SK-N-MC (cell line): Measurements from ENCODE around the gene EXOG.
A peak's percentile ranks its signal among the peaks of the same experiment; 100 is the strongest.

Source experiments
- DNase-seq: peaks from one replicate; pipeline ENCODE4 v3.0.0-alpha.2; 2011; ENCODE audit warnings: low read depth, low spot score
- H3K27ac ChIP-seq: fragments of 200-600 bp; sonication (generic); 2 replicates; pipeline ENCODE4 v1.5.1; 2016; ENCODE audit warnings: mixed run types
- H3K36me3 ChIP-seq: fragments of 200-600 bp; sonication (generic); 2 replicates; pipeline ENCODE4 v1.6.1; 2017; ENCODE audit warnings: antibody characterized with exemption, low read length, mixed read lengths; ENCODE audit not compliant: insufficient read depth
- H3K4me3 ChIP-seq: fragments of 200-600 bp; sonication (generic); 2 replicates; pipeline ENCODE4 v1.5.1; 2016
- H3K9ac ChIP-seq: fragments of 200-600 bp; sonication (generic); 2 replicates; pipeline ENCODE4 v1.8.0; 2017; ENCODE audit warnings: mixed run types, mixed read lengths; ENCODE audit not compliant: insufficient read length
- H3K9me3 ChIP-seq: fragments of 200-600 bp; sonication (generic); 2 replicates; pipeline ENCODE4 v1.6.1; 2017; ENCODE audit warnings: low read depth, mild to moderate bottlenecking, antibody characterized with exemption, low read length, moderate library complexity, mixed read lengths
- EZH2 ChIP-seq: fragments of 200-600 bp; sonication (generic); IDR thresholded peaks from one replicate; pipeline ENCODE4 v1.6.1; 2017; ENCODE audit warnings: antibody characterized with exemption
- FOXP2 ChIP-seq: optimal IDR thresholded peaks from 2 replicates; pipeline ENCODE3; 2011; ENCODE audit warnings: mild to moderate bottlenecking, moderate library complexity; ENCODE audit not compliant: insufficient read depth; ENCODE audit errors: extremely low read length, control extremely low read depth
- POLR2AphosphoS5 ChIP-seq: IDR thresholded peaks from 2 replicates; pipeline ENCODE4 v1.6.1; 2012; ENCODE audit warnings: mild to moderate bottlenecking, low read depth, low read length, borderline replicate concordance

Gene EXOG, protein sequence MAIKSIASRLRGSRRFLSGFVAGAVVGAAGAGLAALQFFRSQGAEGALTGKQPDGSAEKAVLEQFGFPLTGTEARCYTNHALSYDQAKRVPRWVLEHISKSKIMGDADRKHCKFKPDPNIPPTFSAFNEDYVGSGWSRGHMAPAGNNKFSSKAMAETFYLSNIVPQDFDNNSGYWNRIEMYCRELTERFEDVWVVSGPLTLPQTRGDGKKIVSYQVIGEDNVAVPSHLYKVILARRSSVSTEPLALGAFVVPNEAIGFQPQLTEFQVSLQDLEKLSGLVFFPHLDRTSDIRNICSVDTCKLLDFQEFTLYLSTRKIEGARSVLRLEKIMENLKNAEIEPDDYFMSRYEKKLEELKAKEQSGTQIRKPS

DNA sequence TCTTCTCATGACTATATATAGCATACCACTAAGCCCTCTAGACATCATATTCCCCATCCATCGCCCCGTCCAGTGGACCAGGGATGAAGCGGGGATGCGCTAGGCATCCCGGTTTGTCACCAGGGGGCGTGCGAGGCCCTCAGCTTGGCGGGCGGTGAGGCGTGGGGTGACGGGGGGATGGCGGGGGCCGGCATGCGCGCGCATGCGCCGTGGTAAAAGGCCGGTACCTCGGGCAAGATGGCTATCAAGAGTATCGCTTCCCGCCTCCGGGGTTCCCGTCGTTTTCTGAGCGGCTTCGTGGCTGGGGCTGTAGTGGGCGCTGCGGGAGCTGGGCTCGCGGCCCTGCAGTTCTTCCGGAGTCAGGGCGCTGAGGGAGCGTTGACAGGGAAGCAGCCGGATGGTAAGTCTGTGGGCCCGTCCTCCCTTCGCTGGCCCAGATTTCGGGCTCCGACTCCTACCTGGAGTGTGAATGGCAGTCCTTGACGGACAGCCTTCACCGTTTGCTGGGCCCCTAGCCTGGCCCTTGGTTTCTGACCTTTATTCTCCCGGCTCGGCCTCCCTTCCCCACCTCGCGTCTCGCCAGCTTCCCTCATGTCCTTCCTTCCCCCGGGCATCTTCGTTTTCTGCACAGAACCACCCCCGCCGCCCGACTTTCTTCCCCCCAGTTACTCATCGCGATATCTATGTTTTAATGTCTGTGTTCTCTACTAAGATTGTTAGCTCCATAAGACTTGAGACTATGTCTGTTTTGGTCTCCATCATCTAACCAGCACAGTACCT, at the start of gene EXOG:
Gene EXOG, plus strand, starts transcription at position 210 of the 780 bp plus-strand sequence. Its CDS starts 28 bp downstream, at position 238.
- Histone ChIP-seq H3K9me3 (no peaks in the 10 kb centered on the region), H3K36me3 (no peaks in the 10 kb centered on the region), H3K27ac (no peak within 1 kb of the TSS), H3K9ac (peak within 1 kb of the TSS; percentile 53), H3K4me3 (peak within 1 kb of the TSS; percentile 81)
- DNase-seq, result peak; percentile 12
- peak; percentile 74; the same call in 1 of the 2 replicates for TF ChIP-seq POLR2AphosphoS5
- TF ChIP-seq FOXP2, result no peak

DNA sequence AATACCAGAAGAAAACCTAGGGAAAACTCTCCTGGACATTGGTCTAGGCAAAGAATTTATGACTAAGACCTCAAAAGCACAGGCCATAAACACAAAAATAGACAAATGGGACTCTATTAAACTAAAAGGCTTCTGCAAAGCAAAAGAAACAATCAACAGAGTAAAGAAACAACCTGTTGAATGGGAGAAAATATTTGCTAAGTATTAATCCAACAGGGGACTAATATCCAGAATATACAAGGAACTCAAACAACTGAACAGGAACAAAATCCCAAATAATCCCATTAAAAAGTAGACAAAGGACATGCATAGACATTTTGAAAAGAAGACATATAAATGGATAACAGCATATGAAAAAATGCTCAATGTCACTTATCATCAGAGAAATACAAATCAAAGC, 49.3 kb upstream of the EXOG start:
- Histone ChIP-seq H3K9me3 (no peaks in the 10 kb centered on the region), H3K4me3 (no peak overlapping the region), H3K36me3 (no peaks in the 10 kb centered on the region), H3K9ac (no peak overlapping the region), H3K27ac (no peak overlapping the region)
- no peak for TF ChIP-seq POLR2AphosphoS5
- no peak for TF ChIP-seq FOXP2
- no peak for TF ChIP-seq EZH2
- DNase-seq, result no peak

DNA sequence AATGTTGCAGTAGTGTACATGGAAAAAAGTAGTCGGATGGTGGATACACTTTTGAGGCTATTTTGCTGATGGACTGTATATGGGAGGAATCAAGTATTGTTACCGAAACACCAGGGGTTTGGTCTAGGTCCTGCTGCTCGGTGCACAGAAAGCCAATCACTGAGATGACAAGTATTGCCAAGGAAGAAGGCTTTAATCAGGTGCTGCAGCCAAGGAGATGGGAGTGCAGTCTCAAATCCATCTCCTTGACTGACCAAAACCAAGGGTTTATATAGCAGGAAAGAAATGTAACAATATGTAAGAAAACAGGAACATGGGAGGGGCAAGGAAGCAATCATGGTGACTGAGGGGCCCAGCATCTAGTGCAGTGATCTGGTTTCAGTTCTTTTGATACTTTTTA, 45.3 kb upstream of the EXOG start:
- no peaks in the 10 kb centered on the region for H3K36me3 ChIP-seq
- H3K4me3 ChIP-seq, result no peak overlapping the region
- no peak overlapping the region for H3K9ac ChIP-seq
- H3K9me3 ChIP-seq, result no peaks in the 10 kb centered on the region
- TF ChIP-seq FOXP2 (no peak), POLR2AphosphoS5 (no peak), EZH2 (no peak)
- no peak overlapping the region for H3K27ac ChIP-seq
- DNase-seq, result no peak

DNA sequence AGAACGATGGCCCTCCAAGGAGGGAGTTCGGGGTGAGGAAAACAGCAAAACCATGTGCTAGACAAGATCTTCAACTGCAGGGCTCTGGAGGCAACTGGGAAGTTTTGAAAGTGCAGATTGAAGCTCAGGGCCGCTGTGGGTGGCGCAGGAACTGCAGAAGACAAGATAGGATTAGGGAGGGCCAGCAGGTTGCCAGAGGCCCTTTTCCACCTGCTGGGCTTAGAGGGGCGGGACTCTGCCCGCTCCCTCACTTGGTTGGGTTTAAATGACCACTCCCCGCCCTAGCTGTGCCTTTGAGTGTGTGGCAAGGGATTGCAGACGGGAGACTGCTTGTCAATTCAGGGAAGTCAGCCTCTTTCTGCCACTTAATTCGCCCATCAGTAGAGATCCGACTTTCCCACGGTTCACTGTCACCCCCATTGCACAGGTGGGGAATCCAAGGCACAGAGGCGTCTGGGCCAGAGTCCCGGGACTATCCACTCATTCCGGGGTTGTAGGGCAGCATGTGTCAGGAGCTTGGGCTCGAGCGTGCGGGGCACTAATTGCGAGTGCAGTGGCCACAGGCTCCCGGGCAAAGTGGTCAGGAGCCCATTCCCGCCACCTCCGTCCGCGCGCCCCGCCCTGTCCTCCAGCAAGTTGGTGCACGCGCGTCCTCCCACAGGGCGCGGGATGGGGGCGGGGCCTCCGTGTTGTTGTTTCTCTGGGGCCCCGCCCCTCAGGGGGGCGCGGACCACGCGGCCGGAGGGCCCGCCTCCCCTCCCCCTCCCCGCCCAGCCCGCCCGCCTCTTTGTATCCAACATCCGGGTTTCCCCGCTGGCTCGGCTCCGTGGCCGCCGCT, 42.8 kb upstream of the EXOG start, which contains the start of gene ACVR2B:
Gene ACVR2B, plus strand, starts transcription at position 816 of the 838 bp plus-strand sequence. CDS start 433 bp downstream, outside the sequence.
- DNase-seq, result no peak
- Histone ChIP-seq H3K9me3 (no peaks in the 10 kb centered on the region), H3K9ac (peak within 1 kb of the TSS; percentile 86), H3K27ac (peak within 1 kb of the TSS; percentile 62), H3K36me3 (no peaks in the 10 kb centered on the region), H3K4me3 (peak within 1 kb of the TSS; percentile 81)
- no peak for TF ChIP-seq EZH2
- TF ChIP-seq POLR2AphosphoS5, result no peak
- TF ChIP-seq FOXP2, result no peak

DNA sequence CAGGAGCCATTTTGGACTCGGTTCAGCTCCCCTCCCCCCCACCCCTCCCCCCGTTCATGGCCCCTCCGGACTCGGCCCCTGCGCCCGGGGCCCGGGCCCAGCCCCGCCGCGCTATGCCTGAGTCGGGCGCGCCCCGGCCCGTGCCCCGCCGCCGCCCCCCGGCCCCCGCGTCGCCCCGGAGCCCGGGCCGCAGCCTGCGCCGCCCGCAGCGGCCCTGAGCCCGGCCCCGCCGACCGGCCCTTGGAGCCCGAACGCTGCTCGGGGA, 42.3 kb upstream of the EXOG start:
- H3K4me3 ChIP-seq, result peak overlapping the region; percentile 81
- H3K27ac ChIP-seq, result no peak overlapping the region; the same call in 1 of the 2 replicates
- no peaks in the 10 kb centered on the region for H3K9me3 ChIP-seq
- TF ChIP-seq EZH2 (no peak), POLR2AphosphoS5 (no peak), FOXP2 (no peak)
- no peak for DNase-seq
- H3K9ac ChIP-seq, result peak overlapping the region; percentile 86
- H3K36me3 ChIP-seq, result no peaks in the 10 kb centered on the region

DNA sequence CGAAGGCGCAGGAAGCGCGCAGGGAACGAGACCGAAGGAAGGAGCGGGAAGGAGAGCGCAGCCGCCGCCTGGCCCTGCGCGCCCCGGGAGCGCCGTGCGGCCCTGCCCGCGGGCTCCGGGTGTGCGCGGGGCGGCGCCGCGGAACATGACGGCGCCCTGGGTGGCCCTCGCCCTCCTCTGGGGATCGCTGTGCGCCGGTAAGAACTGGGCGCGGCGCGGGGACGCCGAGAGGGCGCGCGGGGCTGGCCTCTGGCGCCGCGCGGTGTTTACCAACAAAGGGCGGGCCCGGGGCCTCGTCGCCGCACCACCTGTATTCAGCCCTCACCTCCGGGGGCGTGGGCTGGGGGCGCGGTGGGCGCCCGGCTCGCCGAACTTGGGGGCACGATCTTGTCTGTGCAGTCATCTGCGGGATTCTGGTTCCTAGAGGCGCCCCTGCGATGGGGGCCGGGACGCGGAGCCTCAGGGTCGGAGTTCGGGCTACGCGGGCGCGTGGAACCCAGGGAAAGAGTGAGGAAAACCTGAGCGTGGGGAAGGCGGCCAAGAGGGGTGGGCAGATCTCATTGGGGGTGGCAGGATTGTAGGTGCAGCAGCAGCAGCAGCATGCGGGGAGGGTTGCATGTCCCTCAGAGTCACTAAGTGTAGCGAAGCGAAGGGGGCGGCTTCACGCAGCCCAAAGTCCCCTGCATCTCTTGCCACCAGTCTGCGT, 41.8 kb upstream of the EXOG start:
- Histone ChIP-seq H3K27ac (peak overlapping the region; percentile 62), H3K9me3 (no peaks in the 10 kb centered on the region), H3K36me3 (no peaks in the 10 kb centered on the region), H3K9ac (peak overlapping the region; percentile 86), H3K4me3 (peak overlapping the region; percentile 81)
- no peak for DNase-seq
- TF ChIP-seq POLR2AphosphoS5 (no peak), EZH2 (no peak), FOXP2 (no peak)

DNA sequence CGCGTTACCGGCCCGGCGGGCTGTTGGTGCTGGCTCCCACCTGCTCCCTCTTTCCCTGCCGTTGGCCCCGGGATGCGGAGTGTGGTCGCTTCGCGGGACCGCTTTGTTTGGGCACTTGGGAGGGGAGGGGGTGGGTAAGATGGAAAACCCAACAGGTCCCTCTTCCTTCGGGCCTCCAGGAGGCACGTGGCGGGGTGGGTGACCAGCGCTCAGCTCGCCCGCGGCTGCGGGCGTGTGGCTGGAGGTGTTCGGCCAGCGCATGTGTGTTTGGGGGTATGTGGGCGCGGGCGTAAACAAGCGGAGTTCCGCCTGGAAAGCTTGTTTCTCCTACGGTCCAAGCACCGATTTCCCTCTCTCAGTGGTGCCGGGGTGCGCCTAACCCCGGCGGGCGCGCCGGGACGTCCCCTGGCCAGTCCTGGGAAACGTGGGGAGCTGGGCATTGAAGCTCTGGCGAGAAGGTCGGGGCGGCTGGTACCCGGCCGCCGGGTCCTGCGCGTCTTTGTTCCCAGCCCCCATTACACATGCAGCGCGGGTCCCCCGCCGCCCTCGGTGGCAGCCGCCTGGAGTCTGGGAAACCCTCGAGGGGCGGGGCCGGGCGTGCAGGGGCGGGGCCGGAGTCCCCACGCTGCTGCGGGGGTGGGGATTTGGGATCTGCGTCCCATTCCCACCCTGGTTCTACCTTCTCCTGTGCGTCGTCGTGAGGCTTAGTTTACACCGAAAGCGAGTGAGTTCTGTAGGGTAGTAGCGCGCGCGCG, 41.1 kb upstream of the EXOG start:
- Histone ChIP-seq H3K27ac (peak overlapping the region; percentile 62; the same call in 1 of the 2 replicates), H3K36me3 (no peaks in the 10 kb centered on the region), H3K4me3 (peak overlapping the region; percentile 81), H3K9me3 (no peaks in the 10 kb centered on the region), H3K9ac (peak overlapping the region; percentile 86)
- TF ChIP-seq FOXP2, result no peak
- TF ChIP-seq POLR2AphosphoS5, result peak; percentile 64; the same call in 1 of the 2 replicates
- no peak for TF ChIP-seq EZH2
- DNase-seq, result no peak
